Brain pericyte (primary cell): ENCODE results near the gene MAP7.
"Not testable (repeated sequence)": the region's sequence is repeated elsewhere in the genome, so short reads cannot be mapped to it uniquely, and the experiment has no call there.

Source experiments
- DNase-seq: peaks from one replicate; pipeline ENCODE4 v3.0.0-alpha.2; 2012; ENCODE audit warnings: low read depth, low spot score

MAP7 gene

DNA sequence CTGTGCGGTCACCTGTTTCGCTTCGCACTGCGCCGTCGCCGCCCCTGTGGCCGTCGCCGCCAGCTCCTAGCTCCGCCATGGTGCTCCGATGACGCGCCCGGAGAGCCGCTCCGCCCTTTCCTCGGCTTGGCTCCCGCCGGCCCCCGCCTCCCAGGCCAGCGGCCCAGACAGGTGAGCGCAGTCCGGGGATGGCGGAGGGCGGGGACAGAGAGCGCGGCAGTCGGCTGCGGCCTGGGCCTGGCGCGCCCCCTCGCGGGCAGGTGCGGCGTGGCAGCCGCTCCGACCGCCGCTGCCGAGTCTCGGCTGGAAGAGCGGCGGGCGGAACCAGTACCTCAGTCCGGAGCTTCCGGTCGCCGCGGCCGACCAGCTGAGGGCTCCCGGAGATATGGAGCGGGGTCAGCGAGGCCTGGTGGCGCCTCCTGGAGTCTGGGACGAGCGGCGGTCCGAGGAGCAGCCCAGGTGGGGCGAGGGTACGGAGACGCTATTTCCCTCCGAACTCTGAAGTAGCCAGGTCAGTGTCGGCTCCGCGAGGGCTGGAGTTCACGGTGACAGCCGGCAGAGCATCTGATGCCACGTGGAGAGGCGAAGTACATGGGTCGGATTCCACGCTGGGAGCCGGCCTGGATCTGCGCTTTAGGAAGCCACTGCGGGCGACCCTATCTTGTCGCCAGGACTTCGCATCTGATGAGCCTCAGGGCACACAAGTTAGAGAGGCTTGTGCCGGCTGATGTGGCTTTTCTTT, at the start of gene MAP7:
TSS of gene MAP7 (minus strand) at position 93 of the 742 bp plus-strand sequence. CDS start at position 79, 14 bp downstream.
- DNase-seq = no peak

DNA sequence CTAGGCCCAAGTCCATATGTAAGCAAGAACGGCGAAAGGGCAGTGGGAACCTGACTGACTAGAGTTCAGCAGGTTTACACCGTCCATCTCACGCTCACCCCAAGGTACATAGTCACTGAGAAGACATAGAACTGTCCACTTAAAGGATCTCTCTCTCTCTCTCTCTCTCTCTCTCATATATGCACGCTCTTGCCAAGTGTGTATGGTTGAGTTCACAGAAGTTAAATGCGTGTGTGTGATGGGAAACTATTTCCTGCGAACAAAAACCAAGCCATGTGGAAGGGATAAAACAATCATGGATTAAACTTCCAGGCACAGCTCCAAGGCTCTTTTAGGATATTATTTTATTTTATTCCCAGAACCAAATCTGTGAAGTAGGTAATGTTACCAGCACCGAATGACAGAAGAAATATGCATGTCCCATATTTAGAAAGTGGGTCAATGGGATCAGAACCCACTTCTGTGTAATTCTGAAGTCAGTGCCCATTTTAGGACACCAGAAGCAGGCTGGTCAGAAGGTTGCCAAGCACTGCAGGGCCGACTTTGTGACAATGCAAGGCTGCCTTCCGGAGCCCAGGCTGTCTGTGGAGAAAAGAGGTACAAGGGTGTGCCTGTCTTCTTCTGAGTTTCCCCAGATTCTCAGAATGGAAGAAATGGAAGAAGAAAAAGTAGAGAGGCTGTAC, 49.2 kb upstream of the MAP7 start:
- DNase-seq = no peak

DNA sequence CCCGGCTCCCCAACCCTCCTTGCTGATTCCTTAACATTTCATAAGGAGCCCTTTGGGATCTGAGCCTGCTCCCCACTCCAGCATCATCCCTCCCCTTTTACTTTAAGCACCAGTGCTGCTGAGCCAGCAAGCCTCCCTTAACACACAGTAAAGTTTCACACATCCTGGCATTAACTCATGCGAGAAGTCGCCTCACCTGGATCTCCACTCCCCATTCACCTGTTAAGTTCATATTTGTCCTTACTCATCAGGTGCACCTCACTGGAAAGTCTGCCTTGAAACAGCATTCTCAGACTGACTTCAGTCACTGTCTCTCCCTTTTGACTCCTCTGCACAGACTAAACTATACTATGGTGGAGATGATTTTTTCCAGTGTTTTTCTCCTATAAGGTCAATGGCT, 47.8 kb upstream of the MAP7 start:
- DNase-seq = no peak

DNA sequence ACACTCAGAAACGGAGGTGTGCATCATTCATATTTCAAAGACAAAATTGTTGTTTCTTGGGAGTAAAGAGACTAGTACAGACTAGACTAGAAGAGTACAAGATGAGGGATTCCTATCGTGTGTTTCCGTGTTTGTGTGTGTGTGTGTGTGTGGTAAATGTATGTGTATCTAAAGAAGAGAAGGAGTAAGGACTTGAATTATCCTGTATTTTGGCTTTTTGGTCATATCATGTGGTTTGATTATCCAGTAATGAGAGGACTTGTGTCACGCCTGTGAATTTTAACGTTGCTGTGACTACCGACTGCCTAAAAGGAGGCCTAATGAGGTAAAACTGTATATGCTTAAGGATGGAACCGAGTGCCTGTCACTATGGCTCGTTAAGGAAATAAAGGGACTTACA, 44.4 kb upstream of the MAP7 start:
- DNase-seq = no peak

DNA sequence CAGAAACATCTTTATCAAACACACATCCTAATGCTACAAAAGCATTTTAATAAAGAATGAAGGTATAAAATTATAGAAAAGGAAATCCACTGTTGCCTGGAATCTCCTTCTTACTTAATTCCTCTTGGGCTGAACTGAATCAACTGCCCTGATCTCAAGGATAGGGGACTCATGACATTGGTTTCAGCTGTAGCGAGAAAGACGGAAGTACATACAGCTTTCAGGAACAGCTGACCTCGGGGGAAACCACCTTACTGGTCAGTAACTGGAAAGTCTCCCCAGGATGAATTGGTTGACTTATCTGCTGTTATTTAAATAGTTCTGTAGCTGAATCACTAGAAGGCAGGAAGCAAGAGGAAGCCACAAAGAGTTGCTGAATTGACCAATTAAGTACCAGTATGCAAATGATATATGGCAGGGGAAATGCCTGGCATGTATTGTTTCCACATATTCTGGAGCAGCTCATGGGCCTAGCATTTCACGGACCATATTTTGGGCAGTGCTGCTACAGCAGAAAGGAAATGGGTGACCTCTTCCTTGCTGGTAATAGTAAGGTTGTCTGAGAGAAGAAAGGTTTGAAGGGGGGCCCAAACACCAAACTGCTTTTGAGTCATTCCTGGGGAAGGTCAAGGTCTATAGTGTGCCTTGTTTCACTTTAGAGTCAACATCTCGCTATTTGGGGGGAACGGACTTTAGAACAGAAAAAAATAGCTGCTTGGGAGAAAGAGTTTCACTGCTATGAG, 43.7 kb upstream of the MAP7 start:
- peak; percentile 50 for DNase-seq

DNA sequence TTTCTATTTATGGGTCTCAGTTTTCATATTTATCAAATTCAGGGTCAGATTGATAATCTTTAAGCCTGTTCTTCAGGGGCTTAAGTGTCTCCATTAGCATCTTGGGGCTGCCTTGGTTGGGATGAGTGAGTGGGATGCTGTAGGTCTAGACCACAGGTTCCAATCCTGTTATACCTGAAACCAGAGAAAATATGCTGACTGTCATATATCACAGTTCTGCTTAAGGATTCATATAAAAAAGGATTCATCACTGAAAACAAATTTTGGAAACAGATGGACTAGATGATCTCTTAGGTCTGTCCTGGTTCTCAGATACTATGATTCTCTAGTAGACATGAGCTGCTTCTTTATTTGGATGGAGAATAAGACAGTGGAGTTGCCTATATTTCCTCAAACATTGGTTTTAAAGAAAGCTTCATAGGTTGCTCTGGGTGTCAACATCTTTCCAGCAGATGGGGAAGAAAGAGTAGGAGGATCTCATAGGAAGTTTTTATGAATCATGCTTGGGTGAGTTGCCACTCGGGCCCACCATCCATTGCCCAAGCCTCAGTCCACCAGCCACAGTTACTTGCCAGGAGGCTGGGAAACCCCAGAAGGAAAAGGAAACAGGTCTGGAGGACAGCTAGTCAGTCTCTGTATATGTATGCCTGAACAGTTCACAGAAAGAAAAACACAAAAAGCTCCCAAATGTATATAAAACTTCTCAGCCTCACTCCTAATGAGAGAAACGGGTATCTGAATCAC, 42.9 kb upstream of the MAP7 start:
- DNase-seq = no peak

DNA sequence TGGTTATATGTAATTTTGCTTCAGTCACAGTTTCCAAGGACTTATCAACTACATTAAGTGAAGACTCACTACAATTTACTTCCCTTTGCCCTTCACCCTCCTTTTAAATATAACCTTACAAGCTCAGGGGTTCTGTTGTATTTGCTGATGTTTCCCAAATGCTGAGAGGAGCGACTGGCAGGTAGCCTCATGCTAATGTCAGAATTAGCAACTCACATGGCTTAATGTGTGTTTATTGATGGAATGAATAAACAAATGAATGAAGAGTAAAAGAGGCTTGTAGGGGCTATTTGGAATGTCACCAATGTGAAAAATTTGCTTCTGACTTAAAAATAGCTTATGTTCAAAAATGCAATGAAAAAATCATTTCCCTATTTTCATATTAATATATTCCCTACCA, 41.4 kb upstream of the MAP7 start:
- no peak for DNase-seq

DNA sequence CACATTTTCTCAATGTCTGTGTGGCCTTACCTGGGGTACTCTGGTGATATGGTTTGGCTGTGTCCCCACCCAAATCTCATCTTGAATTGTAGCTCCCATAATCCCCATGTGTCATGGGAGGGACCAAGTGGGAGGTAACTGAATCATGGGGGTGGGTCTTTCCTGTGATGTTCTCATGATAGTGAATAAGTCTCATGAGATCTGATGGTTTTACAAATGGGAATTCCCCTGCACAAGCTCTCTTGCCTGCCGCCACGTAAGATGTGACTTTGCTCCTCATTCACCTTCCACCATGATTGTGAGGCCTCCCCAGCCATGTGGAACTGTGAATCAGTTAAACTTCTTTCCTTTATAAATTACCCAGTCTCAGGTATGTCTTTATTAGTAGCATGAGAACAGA, 40.6 kb upstream of the MAP7 start:
- DNase-seq = not testable (repeated sequence)

DNA sequence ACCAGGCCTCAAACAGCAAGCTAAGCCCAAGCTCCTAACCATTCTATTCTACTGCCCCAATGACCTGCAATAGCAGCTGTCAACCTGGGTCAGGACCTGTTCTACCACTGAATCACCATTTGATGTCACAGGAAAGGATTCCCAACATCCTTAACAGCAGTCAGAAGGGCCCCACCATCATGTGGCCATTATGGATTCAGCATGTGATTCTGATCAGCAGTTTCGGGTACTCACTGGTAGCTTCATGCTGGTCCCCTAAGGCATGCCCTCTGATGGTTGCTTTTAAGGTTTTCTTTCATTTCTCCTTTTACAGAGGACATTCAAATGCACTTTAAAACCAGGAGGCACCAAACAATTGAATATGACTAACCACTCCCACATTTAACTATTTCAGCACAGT, 37.3 kb upstream of the MAP7 start:
- no peak for DNase-seq

DNA sequence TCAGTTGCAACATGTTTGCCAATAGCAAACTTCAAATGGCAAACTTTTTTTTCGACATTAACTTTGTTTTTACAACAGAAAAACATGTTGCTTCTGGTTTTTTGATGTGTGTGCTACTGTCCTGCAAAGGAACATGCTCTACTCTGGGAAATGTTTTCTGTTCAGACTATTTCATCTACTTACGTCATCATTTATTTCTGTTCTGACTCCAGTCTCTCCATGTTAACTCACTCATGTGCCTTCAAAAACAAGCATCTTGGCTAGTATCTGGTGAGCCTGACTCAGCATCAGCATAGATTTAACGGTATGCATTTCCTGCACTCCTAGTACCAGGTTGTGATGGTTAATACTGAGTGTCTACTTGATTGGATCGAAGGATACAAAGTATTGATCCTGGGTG, 36.1 kb upstream of the MAP7 start:
- DNase-seq = peak; percentile 53

DNA sequence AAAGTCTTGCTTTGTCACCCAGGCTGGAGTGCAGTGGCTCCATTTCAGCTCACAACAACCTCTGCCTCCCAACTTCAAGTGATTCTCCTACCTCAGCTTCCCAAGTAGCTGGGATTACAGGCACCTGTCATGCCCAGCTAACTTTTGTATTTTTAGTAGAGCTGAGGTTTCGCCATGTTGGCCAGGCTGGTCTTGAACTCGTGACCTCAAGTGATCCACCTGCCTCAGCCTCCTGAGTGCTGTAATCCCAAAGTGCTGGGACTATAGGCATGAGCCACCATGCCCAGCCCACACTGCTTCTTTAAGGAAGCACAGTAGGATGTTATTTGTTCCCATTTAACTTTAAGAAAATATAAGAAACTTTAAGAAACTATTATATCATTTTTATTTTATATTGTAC, 35.3 kb upstream of the MAP7 start:
- not testable (repeated sequence) for DNase-seq

DNA sequence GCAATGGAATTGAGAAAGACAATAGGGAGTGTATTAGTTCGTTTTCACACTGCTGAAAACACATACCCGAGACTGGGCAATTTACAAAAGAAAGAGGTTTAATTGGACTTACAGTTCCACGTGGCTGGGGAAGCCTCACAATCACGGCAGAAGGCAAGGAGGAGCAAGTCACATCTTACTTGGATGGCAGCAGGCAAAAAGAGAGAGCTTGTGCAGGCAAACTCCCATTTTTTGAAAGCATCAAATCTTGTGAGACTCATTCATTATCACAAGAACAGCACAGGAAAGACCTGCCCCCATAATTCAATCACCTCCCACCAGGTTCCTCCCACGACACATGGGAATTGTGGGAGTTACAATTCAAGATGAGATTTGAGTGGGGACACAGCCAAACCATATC, 34.1 kb upstream of the MAP7 start:
- not testable (repeated sequence) for DNase-seq

DNA sequence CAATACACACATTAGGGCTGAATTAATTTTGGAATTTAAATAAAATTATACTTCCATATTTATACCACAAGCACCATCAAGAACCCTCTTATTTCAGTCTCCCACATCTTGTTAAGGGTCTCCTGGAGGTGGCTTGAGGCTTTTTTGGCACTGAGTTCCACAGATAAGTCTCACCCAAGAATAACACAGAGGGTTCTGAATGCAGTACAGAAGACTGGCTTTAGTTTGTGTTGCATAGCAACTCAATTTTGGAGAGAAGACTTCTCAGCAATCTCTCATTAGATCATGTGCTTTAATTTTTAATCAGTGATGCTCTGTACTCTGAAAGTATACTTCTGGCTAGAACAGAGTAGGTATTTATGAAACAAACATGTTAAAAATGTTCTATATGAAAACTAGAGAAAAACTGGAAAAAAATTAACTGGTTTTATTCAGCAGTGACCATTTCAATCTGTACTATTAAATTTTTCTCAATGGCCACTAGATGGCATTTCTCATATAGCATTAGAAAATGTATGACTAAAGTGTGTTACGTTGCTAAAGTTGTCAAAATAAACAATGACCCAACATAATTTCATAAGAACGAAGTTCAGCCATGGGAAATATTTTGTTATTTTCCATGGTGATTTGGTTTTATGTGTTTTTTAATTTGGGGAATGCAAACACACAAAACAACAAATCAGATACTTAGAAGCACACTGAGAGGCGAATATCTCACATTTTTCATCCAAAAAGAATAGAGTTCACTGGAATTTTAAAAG, 32.7 kb upstream of the MAP7 start:
- peak; percentile 34 for DNase-seq

DNA sequence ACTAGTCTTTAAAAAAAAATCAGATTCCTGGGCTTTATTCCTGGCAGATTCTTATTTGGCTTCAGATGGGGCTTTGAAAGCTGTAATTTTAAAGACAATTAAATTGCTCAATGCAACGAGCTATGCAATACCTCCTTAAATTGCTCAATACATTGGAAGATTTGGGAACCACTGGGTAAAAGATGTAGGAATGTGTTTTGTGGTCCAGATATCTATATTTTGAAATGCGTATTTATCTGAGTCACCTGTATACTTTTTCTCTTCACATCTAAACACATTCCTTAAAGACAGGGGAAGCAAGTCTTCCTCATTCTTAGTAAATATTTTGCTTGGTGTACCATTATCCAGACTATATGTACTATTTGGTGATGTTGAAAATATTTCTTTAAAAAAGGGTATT, 29.6 kb upstream of the MAP7 start:
- DNase-seq = no peak

DNA sequence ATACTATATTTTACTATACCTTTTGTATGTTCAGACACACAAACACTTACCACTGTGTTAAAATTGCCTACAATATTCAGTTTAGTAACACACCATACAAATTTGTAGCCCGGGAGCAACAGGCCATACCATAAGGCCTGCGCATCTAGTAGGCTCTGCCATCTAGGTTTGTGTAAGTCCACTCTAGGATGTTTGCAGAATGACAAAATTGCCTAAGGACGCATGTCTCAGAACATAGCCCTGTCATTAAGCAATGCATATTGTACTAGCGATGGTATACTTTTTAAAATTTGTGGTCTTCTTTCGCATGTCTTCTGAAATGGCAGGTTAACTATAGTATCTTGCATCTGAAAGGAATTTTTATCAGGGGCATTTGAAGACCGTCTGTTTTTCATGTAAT, 26.6 kb upstream of the MAP7 start:
- no peak for DNase-seq

DNA sequence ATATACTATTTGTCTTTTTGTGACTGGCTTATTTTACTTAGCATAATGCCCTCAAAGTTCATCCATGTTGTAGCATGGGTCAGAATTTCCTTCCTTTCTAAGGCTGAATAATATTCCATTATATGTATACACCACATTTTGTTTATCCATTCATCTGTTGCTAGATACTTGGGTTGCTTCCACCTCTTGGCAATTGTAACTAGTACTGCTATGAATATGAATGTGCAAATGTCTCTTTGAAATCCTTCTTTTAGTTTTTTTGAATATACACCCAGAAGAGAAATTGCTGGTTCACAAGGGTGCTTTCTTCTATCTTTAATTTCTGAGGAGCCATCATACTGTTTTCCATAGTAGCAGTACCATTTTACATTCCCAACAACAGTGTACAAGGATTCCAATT, 21.3 kb upstream of the MAP7 start:
- DNase-seq = no peak

DNA sequence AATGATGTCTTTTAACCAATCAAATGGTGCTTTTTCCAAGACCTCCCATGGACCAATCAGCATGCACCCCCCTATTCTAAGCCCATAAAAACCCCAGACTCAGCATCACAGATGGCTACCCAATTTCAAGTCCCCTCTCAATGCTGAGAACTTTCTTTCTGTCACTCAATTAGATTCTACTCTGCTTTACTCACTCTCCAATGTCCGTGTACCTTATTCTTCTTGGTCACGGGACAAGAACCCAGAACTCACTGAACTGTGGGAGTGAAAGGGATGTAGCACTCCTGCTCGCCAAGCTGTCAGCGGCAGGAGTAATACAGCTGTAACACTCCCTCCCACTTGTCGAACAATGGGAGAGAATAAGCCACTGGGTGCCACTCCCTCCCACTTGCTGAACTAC, 20.8 kb upstream of the MAP7 start:
- no peak for DNase-seq

DNA sequence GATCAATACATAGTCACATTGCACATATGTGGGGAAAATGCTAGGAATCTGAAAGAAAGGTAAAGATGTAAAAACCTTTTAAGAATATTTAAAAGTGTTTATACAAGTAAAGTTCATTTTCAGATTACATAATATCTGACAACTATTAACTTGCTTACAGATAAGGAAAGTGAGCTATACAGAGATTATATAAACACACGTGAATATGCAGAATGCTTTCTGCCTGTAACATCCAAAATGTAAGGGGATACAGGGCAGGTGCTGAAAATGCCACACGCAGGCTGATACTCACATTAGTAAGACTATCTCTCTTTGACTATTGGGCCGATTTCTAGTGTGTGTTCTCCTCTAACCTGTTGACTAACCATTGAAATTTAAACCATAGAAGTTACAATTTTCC, 17.9 kb upstream of the MAP7 start:
- DNase-seq = no peak

DNA sequence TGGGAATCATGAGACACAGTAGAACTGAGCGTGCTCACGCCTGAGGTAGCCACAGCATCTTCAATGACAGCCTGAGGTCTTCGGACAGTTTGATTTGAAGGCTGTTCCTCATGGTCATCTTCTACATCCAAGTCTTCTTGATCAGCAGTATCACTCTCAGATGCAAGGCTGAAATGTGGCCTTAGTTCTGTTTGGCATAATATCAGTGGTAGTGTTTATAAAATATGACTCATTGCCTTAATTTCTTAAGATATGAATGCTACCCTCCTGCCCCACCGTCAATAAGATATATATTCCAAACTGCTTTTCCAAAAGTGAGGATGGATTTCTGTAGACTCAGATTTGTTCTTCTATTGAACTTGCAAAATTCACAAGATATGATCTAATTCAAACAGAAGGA, 17.5 kb upstream of the MAP7 start:
- no peak for DNase-seq

DNA sequence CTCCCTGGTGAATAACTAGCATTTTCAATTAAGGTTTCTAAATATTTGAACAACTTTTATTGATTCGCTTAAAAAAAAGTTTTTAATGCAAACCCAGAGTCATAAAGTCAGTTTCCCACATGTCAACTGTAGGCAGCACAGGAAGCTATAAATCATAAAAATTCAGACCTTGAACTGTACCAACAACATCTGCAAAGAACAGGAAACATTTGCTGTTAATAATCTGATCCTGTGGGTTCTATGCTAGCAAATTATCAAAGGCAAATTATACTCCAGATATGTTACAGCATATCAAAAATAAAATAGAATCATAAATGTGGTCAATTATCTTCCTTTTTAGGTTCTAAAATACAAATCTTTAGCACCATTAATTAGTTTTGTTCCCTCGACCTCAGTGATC, 16.6 kb upstream of the MAP7 start:
- no peak for DNase-seq

DNA sequence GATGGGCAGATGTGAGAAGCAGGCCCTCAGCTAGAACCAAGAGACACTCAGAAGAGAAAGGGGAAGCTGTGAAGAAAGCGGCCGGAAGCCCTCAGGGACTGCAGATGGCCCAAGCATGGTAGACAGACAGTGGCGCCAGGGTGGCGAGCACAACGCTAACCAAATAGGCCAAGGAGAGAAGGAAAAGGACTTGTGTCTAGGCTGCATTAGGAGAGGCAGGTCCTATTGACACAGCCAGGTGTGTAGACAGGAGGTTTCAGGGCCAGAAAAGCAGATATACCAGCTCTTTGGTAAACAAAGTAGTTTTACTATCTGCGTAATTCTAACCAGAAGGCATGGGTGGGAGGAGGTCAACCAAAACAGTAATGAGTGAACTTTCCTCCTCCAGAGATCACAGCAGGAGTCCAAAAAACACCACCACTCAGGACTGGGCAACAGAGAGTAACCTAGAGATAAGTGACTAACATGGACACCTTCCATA, 15.8 kb upstream of the MAP7 start:
- no peak for DNase-seq
